GM18861 (cell line): ENCODE data around the gene GRIN3B.

Experiments
- ATAC-seq: cut with Tn5 transposase; IDR thresholded peaks from one replicate; pipeline ENCODE4 v1.9.1; 2021; ENCODE audit not compliant: unreplicated experiment

The GRIN3B gene

GRCh38 chr19:1006711-1007398 is 6.6 kb downstream of the GRIN3B start:
- no peak for ATAC-seq

GRCh38 chr19:1007399-1008251 is 7.4 kb downstream of the GRIN3B start:
- no peak for ATAC-seq

DNA sequence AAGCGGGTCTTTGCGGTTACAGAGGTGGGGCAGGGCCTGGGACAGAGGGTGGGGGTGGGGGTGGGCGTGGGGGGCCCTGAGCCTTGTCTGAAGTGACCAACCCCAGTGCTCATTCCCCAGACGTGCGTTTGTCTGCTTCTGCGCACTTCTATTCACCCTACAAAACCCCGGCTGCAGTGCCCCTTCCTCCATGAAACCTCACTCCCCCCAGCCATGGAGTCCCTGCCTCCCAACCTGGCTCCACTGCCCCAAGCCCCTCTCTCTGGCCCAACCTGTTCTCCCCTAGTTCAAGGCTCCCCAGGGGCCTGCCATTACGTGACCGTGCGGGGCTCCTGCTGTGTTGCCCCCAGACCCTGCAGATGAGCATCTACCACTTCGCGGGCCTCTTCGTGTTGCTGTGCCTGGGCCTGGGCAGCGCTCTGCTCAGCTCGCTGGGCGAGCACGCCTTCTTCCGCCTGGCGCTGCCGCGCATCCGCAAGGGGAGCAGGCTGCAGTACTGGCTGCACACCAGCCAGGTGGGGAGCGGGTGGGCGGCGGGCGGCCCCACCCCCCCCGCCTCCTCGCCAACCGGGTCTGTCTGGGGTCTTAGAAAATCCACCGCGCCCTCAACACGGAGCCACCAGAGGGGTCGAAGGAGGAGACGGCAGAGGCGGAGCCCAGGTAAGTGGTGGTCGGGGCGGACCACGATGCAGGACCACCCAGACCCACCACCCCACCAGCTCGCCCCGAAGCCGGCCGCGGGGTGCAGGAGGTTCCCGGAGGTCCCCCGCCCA is 8.2 kb downstream of the GRIN3B start:
- ATAC-seq, result no peak

- no peak for ATAC-seq
Observed at GRCh38 chr19:1009041-1009980, 9.1 kb downstream of the GRIN3B start.

DNA sequence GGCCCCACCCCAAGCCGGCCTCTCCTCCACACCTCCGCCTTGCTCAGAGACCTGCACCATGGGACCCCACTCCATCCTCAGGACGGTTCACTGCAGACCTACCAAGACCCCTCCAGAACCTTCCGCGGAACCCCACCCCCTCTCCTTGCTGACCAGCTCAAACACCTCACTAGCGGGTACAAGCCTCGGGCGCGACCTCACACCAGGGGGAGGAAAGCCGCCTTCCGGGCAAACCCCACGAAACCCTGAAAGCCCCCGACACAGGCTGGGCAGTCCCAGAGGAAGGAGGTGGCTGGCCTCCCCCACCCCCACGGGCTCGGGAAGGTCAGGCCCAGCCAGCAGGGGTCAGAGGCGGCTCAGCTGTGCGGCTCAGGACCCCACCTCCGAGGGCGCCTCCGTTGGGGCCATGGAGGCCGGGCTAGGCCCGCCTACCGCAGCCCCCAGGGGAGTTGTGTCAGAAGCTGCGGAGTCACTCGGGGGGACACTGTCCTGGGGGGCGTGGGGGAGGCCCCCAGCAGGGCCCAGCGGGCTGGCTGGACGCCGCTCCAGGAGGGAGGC is 9.8 kb downstream of the GRIN3B start:
- no peak for ATAC-seq

DNA sequence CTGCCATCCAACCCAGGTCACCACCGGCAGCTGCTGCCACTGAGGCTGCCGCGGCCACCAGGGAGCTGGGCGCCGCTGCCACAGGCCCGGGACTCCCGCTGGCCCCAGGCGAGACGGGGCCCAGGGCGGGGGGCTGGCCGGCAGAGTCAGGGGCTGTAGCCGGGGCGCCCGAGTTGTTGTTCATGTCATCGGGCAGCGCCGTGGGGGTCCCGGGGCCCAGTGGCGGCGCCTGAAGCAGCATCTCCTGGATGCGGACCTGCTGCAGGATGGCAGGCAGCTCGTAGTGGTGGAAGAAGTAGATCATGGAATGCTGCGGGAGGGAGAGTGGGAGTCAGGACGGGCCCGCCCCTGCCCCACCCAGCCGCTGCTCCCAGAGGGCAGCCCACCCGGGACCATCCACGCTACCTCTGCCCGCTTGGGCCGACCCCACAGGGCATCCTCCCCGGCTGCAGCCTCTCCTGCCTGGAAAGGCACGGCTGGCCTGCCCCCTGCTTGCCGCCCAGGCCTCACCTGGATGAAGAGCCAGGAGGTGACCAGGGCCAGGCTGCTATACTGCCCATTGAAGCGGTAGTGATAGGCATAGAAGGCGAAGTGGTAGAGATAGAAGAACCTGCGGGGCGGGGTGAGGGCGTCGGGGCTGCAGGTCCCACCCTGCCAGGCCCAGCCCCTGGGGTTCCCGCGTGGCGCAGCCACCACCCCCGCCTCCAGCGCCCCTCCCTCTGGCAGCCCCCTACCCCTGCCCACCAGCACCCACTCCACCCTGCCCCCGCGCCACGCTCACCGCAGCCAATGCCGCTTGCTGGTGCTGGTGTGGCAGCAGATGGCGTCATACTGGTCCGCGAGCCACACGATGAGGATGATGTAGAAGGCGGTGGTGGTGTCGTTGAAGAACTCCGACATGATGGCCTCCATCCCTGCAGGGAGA is 10.6 kb downstream of the GRIN3B start:
- no peak for ATAC-seq

DNA sequence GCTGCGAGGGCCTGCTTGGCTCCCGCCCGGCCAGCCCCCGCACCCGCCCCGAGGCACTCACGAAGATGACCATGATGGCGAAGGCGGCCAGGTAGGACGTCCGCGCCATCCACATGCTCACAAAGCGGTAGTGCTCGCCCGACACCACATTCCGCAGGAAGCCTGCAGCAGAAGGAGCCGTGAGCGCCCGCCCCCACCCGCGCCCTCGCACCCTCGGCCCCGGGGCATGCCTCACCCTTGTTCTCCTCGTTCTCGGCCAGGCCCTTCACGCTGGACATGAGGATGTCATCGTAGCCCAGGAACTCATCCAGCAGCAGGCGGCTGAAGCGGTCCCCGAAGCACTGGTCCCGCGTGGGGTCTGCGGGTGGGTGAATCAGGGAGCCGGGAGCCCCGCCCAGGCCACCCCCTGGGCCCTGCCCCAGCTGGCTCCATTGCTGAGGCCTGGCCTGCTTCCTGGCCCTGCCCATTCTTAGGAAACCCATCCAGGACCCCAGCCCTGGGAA is 11.7 kb downstream of the GRIN3B start:
- no peak for ATAC-seq

- ATAC-seq, result no peak
Observed at GRCh38 chr19:1012334-1012733, 12.1 kb downstream of the GRIN3B start.

DNA sequence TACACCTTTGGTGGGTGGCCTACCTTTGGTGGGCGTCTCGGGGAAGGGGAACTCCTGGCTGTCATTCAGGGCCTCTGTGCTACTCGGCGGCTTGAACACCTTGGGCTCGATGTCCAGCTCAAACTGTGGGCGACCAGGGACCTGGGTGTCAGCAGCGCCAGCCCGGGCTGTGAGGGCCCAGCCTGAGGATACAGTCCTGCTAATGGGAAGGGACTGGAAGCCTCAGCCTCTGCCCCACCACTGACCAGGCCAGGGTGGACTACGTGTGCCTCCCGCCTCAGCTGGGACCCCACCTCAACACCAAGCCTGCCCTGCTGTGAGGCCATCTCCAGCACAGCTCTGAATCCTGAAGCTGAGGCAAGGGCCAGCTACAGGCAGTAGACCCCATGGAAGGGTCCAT is 13.0 kb downstream of the GRIN3B start:
- ATAC-seq, result no peak

GRCh38 chr19:1014161-1015060 is 14.2 kb downstream of the GRIN3B start:
- no peak for ATAC-seq

DNA sequence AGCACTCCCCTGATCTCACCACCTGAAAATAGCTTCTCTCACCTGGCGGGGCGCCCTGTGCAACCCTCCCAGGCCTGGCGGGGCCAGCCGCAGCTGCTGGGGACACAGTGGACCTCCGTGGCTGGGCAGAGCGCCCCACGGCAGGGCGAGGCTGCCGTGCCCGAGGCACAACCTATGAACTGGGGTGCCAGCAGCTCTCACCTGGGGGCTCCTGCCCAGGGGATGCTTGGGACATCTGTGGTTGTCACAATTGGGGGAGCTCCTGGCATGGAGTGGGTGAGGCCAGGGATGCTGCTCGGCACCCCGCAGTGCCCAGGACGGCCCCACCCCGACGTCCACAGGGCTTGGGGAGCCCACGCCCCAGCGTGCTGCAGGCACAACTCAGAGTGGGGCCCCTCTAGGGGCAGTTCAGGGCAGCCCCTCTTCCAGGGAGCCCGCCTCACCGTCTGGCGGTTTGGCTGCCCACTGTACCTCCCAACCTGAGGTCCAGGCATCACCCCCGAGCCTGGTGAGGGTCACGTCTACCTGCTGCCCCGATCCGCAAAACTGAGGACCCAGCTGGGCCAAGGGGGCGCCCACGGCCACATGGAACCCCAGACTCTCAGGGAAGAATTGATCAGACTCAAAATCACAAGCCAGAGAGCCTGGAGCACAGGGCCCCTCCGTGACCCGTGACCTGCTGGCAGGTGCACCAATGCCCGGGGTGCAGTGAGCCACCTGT is 15.0 kb downstream of the GRIN3B start:
- ATAC-seq, result no peak

DNA sequence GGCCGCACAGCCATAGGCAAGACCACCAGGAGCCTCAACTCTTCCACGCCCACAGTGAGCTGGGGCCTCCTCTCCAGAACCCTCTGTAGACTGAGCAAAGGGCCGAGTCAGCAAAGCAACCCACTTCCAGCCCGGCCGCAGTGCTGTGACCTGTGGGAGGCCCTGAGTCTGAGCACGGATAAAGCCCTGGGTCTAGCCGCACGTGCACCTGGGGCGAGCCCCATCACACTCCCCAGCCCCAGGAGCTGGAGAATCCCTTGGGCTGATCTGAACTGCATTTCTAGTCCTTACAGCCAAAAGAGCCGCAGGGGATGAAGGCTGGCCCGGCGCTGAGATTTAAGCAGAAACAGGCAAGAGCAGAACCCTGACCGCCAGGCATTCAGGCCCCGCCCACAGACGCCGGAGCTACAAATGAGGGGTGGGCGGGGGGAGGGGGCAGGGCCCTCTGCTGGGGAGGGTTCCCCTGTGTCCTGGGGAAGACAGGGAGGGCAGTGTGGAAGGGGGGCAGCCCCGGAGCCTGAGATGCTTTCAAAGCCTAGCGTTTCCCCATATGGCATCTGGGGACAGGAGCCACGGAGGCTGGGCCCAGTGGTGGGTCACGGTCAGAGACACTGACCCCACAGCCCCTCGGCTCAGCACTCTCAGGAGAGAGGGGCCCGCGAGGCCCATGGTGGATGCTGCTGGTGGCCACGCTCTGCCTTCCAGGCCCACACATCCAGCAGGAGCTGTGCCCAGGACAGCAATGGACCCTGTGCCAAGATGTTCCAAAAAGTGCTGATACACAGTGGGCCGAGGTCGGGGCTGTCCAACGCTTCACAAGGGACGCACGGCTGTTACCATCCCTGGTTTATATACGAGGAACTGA is 15.8 kb downstream of the GRIN3B start:
- ATAC-seq, result no peak

GRCh38 chr19:1016647-1017114 is 16.5 kb downstream of the GRIN3B start:
- no peak for ATAC-seq

GRCh38 chr19:1017115-1017905 is 17.1 kb downstream of the GRIN3B start:
- ATAC-seq, result no peak

DNA sequence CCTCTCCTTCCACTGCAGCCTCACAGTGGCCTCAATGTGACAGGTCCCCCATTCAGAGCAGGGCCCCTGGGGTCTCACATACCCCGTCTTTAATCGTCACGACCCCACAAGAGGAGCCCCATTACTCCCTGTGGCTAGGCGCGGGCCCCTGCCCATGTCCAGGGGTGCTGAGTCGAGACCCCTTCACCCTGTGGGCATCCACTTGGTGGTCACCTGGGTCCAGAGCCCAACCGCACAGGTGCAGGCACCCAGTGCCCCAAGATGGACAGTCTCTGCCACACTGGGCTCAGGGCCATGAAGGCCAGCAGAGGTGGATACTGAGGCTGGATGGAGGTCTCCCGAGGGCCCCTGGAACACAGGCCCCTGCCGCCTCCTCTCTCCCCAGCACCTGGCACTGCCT is 17.7 kb downstream of the GRIN3B start:
- ATAC-seq, result no peak
